ENCODE data around the gene RBM6. TPM values are rescaled to one million over a fixed set of nuclear protein-coding genes. Genes with fewer than 3 reads are reported as not detected.

RBM6 gene
- total RNA-seq, 1 donor from 2014 or later, result 130 TPM

GRCh38 chr3:50095352-50095998, 155.5 kb downstream of the RBM6 start:
- no peak for DNase-seq (ENCODE audit: low spot score)

GRCh38 chr3:50100386-50100785, 160.4 kb downstream of the RBM6 start:
- DNase-seq (ENCODE audit: low spot score), result no peak

DNA sequence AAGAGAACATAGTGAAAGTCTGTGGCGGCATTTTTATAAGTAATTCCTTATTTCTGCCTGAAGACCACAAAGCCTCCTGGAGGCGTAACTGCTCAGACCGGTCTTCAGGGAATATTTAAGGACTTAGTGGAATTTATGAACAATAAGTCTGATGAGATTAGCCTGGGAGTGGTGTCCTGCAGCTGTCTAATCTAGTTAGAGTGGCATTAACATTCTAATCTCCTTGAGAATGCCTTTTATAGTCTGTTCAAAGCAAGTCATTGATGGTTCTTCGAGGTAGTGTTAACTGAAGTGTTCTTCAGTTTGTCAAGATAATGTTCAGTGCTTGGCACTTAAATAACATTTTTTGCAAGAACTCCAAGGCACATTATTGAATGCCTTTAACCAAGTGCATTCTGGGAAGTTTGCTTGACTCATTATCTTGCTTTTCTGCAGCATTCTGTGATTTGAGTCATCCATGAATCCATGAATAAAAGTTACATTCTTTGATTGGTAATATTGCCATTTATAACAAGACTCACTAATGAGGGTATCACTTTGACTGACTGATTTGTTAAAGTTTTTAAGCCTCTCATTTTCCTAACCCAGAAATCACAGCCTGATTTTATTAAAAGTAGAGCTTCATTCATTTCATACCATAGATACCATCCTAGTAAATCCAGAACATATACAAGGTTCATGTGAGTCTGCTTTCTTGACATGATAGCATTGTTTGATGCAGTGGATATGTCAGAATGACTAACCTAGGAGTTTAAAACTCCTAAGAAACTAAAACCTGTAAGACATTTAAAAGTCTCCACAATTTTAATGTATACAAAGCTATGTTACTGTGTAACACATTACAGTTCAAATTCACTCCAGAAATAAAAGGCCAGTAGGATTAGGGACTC, 161.3 kb downstream of the RBM6 start:
- DNase-seq (ENCODE audit: low spot score), result no peak

GRCh38 chr3:50102558-50102957, 162.6 kb downstream of the RBM6 start:
- DNase-seq (ENCODE audit: low spot score), result no peak

DNA sequence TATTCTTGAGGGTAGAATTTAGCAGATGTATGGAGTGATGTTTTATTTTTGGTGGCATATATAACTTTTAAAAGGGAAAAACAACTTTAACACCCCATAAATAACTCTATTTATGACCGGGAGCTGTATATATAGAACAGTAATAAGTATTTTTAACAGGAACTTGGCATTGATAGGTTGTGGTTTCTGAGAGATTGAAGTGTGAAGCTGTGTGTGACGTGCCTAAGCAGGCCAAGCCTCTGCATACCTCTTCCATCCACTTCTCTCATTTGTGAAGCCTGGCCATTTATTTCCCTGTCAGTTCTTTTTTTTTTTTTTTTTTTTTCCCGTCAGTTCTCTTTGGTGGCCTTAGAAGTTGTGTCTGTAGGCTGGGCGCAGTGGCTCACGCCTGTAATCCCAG, 171.8 kb downstream of the RBM6 start:
- DNase-seq (ENCODE audit: low spot score), result no peak

DNA sequence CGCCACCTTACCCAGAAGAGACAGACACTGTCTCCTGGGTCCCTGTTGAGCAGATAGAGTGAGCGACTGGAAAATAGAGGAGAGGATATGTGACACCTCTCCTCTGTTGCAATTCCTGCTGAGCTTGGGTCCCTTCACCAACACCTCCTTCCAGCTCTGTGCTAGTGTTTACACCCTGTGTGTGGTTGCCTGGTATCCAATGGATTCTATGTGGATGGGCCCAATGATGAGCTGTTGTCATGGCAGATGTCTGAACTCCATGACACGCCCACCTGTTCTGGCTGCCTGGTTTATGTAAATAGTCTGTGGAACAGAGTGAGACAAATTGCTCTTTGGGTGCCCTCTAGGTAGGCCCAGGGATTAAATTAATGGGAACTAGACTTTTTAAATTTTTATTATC, 172.5 kb downstream of the RBM6 start:
- DNase-seq (ENCODE audit: low spot score), result no peak

- DNase-seq (ENCODE audit: low spot score), result no peak
Observed at GRCh38 chr3:50117120-50117519, 177.2 kb downstream of the RBM6 start.

DNA sequence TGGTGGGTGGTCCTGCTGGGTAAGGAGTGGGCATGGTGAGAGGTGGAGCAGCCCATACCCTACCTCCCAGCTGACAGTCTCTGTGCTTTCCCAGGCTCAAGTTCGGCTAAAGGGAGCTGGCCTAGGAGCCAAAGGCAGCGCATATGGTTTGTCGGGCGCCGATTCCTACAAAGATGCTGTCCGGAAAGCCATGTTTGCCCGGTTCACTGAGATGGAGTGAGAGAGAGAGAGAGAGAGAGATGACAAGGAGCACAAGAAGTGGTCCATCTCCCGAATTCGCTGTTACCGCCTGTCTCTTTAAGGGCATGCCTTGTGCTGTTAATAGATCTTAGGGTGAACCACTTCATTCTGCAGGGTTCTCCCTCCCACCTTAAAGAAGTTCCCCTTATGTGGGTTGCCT, 178.3 kb downstream of the RBM6 start:
- no peak for DNase-seq (ENCODE audit: low spot score)

GRCh38 chr3:50119786-50120185, 179.8 kb downstream of the RBM6 start:
- no peak for DNase-seq (ENCODE audit: low spot score)

DNA sequence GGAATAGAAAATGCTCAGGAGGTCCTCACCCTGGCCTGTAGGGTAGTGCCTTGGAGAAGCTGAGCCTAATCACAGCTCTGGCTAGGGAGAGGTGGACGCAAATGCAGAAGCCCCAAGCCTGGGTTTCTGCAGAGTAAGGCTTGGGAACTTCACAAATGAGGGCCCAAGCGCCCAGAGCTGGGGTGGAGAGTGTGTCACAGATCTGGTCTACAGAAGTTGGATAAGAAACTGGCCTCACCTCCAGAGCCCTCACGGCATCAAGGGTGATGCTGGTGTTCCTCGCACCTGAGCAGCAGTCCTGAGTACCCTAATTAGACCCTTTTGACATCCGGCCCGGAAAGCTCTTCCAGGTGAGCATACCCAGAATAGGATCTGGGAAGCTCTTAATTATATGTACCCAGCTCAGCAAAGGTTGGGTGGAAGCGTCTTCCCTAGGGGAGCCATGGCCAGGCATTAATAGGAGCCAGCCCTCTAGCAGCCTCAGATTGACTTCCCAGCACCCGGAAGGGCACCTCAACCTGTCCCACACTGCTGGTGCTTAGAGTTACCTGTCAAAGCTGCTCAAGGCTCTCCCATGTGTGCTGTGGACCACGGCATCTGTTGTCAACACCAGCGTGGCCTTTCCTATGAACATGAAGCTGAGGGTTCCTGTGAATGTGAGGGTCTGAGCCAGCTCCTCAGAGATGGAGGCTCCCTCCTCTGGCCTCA, 180.6 kb downstream of the RBM6 start:
- no peak for DNase-seq (ENCODE audit: low spot score)

DNA sequence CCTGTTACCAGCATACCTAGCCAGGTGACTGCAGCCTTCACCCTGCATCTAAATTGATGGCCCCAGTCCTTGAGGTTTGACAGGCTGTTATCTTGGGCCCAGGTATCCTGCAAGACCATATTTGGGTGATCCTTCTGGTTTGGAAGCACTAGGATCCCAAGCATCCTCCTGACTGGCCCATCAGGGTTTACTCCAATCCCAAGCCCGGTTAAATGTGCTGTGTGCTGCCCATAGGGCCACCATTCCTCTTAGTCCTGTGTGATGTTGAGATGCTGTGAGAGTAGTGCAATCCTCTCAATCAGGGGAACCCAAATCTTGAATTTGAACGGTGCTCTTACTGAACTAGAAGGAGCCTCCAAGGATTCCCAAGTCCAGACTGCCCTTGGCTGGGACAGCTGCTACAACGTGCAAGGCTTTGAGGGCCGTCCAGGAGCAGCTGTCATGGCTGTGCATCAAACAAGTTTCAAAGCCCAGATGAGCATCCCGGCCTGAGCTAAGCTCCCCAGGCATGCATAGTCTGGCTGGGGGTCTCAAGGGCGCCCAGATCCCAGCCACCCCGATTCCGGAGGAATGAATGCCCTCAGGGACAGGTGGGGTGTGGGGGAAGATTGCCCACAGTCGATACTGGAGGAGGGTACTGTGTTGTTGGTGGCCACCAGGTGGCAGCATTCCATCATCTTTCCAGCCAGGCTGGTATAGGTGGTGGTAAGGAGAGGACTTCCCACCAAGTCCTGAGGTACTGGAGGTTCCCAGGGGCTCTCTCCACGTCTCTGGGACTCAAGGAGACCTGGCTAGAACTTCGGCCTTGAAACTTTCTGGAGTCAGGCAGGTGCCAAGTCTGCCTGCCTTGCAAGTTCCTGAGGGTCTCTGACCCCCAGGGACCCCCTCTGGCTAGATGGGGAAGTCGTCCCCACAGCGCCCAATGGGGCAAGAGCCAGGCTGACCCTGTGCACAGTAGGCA, 181.4 kb downstream of the RBM6 start:
- DNase-seq (ENCODE audit: low spot score), result peak; percentile 84

GRCh38 chr3:50122071-50122470, 182.1 kb downstream of the RBM6 start:
- no peak for DNase-seq (ENCODE audit: low spot score)

- no peak for DNase-seq (ENCODE audit: low spot score)
Observed at GRCh38 chr3:50122661-50123391, 182.9 kb downstream of the RBM6 start.

GRCh38 chr3:50123394-50124051, 183.6 kb downstream of the RBM6 start:
- DNase-seq (ENCODE audit: low spot score), result no peak

DNA sequence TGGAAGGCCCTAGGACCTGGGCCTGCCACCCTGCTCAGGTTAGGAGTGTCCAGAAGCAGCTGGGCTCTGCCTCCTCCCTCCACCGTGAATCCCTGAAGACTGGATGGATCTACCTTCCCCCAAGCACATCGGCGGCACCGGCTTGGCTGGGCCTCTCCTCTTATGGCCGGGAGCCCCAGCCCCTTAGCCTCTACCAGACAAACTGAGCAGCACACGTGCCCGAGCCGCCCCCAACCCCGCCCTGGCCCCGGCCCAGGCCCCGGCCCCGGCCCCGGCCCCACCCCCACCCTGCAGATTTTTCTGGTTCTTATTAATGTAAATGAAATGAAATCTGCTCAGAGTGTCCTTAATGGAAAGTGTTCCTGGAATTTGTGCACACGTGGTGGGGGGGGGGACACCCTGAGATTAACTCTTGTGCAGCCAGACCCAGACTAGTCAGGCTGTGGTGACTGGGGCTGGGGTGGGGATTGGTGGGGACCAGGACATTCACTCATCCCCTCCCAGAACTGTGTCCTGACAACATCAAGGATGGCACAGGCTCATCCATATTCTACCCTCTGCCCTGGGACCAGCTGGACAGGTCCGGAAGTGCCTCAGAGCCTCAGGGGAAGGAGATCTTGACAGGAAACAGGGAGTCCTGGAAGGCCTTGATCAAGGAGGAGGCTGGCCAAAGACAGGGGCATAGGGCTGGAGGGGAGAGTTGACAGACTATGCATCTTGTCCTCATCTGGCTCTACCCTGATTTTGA, 184.3 kb downstream of the RBM6 start:
- no peak for DNase-seq (ENCODE audit: low spot score)

GRCh38 chr3:50124800-50125178, 184.8 kb downstream of the RBM6 start:
- DNase-seq (ENCODE audit: low spot score), result no peak

GRCh38 chr3:50125541-50126286, 185.8 kb downstream of the RBM6 start:
- no peak for DNase-seq (ENCODE audit: low spot score)

GRCh38 chr3:50126287-50127211, 186.6 kb downstream of the RBM6 start:
- DNase-seq (ENCODE audit: low spot score), result no peak

Data from ureter (tissue), 1 donor.